PC-3 (cell line): ENCODE data around the gene B3GALT2. TPM values are rescaled to one million over a fixed set of nuclear protein-coding genes. Genes with fewer than 3 reads are reported as not detected.

Experiments
- ATAC-seq: fragments of 200-7000 bp; cut with Tn5 transposase; 2 replicates; pipeline ENCODE4 v1.9.1; 2020; ENCODE audit warnings: mild to moderate bottlenecking, moderate library complexity
- BruUV-seq: library from RNA; stranded (reverse); fragments of 400-500 nt; replicated peaks from 2 replicates; lab custom pipeline; 2021; lab: Mats Ljungman, UMichigan
- CTCF ChIA-PET: fragments of 300-600 bp; sonication (Branson Sonifier 250); formaldehyde crosslinking; loops from one replicate; lab custom pipeline; 2022; ENCODE audit warnings: antibody characterized with exemption; lab: Charles Lee
- POLR2A ChIA-PET: fragments of 300-600 bp; sonication (Branson Sonifier 250); formaldehyde crosslinking; loops from one replicate; lab custom pipeline; 2022; ENCODE audit warnings: antibody characterized with exemption; ENCODE audit not compliant: unreplicated experiment; lab: Charles Lee
- DNase-seq: peaks from one replicate; pipeline ENCODE4 v3.0.0-alpha.2; 2015
- H2AFZ ChIP-seq: fragments of 300-600 bp; sonication (generic); 2 replicates; pipeline ENCODE4 v1.6.0; 2016; ENCODE audit warnings: antibody characterized with exemption, low read length
- H3F3A ChIP-seq: fragments of 300-600 bp; sonication (generic); one replicate; pipeline ENCODE4 v1.6.0; 2017; ENCODE audit warnings: antibody characterized with exemption, low read length, control low read depth, mild to moderate bottlenecking; ENCODE audit not compliant: unreplicated experiment
- H3K27ac ChIP-seq: fragments of 300-600 bp; sonication (generic); 2 replicates; pipeline ENCODE4 v1.5.1; 2016; ENCODE audit warnings: mild to moderate bottlenecking, low read length
- H3K27me3 ChIP-seq: fragments of 300-600 bp; sonication (generic); 2 replicates; pipeline ENCODE4 v1.6.1; 2016; ENCODE audit warnings: low read length, mixed read lengths
- H3K36me3 ChIP-seq: fragments of 300-600 bp; sonication (generic); 2 replicates; pipeline ENCODE4 v1.6.1; 2016; ENCODE audit warnings: low read depth, mixed run types, low read length, mixed read lengths
- H3K4me1 ChIP-seq: fragments of 300-600 bp; sonication (generic); 2 replicates; pipeline ENCODE4 v1.5.1; 2016; ENCODE audit warnings: low read length; ENCODE audit not compliant: insufficient read depth
- H3K4me2 ChIP-seq: fragments of 300-600 bp; sonication (generic); 2 replicates; pipeline ENCODE4 v1.6.0; 2016; ENCODE audit warnings: low read length
- H3K4me3 ChIP-seq: fragments of 300-600 bp; sonication (generic); 2 replicates; pipeline ENCODE4 v1.5.1; 2016; ENCODE audit warnings: mild to moderate bottlenecking, low read length, mixed read lengths
- H3K79me2 ChIP-seq: fragments of 300-600 bp; sonication (generic); 2 replicates; pipeline ENCODE4 v1.6.1; 2017; ENCODE audit warnings: low read length, mixed read lengths
- H3K9ac ChIP-seq: fragments of 300-600 bp; sonication (generic); 2 replicates; pipeline ENCODE4 v1.6.0; 2016; ENCODE audit warnings: mild to moderate bottlenecking, low read length
- H3K9me2 ChIP-seq: fragments of 300-600 bp; sonication (generic); replicated peaks from 2 replicates; pipeline ENCODE4 v1.6.1; 2016; ENCODE audit warnings: mixed run types, low read length, mixed read lengths
- H3K9me3 ChIP-seq: fragments of 300-600 bp; sonication (generic); 2 replicates; pipeline ENCODE4 v1.6.1; 2016; ENCODE audit warnings: low read length, mixed read lengths
- H4K20me1 ChIP-seq: fragments of 300-600 bp; sonication (generic); 2 replicates; pipeline ENCODE4 v1.6.1; 2016; ENCODE audit warnings: low read length, mixed read lengths
- CTCF ChIP-seq: fragments of 300-600 bp; sonication (generic); conservative IDR thresholded peaks from 2 replicates; pipeline ENCODE4 v1.5.1; 2017; ENCODE audit warnings: antibody characterized with exemption, low read depth, mild to moderate bottlenecking, low read length
- EZH2 ChIP-seq: fragments of 300-600 bp; sonication (generic); IDR thresholded peaks from one replicate; pipeline ENCODE4 v1.6.1; 2017; ENCODE audit warnings: antibody characterized with exemption, mild to moderate bottlenecking, low read length; ENCODE audit not compliant: unreplicated experiment
- EZH2phosphoT487 ChIP-seq: fragments of 300-600 bp; sonication (generic); IDR thresholded peaks from 2 replicates; pipeline ENCODE4 v1.6.1; 2018; ENCODE audit warnings: mild to moderate bottlenecking, antibody characterized with exemption, low read length, borderline replicate concordance
- intact Hi-C: fragments of 100-400 bp; cut with micrococcal nuclease; formaldehyde crosslinking; loops from 2 replicates; pipeline ENCODE4 v1.9.0; 2023
- total RNA-seq: library from RNA; depleted of rRNA; stranded (reverse); fragments of >200 nt; gene quantifications from 2 replicates; pipeline ENCODE4 v1.2.3, GENCODE V29; 2014

Gene B3GALT2
- total RNA-seq, 1 experiment from 2014 or later = not detected

- intact Hi-C loops = no loop called here
- Histone ChIP-seq H3K27ac (no peak overlapping the region), H3K4me3 (no peak overlapping the region), H3K4me2 (no peak overlapping the region), H3K27me3 (no peaks in the 10 kb centered on the region), H3K9me3 (no peaks in the 10 kb centered on the region), H3K9ac (no peak overlapping the region), H3K4me1 (no peaks in the 10 kb centered on the region), H2AFZ (no peak overlapping the region), H3K79me2 (peaks cover 3% of the 10 kb centered on the region; the same call in 1 of the 2 replicates), H4K20me1 (no peaks in the 10 kb centered on the region), H3K9me2 (no peaks in the 10 kb centered on the region), H3F3A (no peaks in the 10 kb centered on the region), H3K36me3 (no peaks in the 10 kb centered on the region)
- no peak for DNase-seq
- BruUV-seq = no TSS peak
- ATAC-seq = no peak
- no peak for TF ChIP-seq EZH2phosphoT487
- no peak for TF ChIP-seq EZH2
- no peak for TF ChIP-seq CTCF
- ChIA-PET POLR2A (no interaction called here), CTCF (no interaction called here)
Measured at GRCh38 chr1:193176788-193177187, 9.6 kb downstream of the B3GALT2 start.

DNA sequence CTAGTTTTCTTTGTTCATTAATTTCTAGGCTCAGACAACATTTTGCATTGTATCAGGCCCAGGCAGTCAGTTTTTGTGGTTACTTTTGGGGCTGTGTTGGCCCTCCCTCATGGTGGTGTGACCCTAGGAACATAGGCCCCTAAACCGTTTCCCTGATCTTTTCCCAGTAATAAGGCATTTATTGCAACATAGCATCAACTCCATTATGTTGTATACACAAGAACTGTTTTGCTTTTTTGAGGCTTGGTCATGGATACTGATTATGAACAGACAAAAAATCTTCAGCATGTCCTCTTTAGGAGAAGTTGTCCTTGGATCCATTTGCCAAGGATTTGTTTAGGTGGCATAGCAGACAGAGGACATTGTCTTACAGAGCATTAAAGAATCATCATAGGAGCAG is 10.3 kb downstream of the B3GALT2 start:
- no peaks in the 10 kb centered on the region for H3F3A ChIP-seq
- H3K4me2 ChIP-seq = no peak overlapping the region
- TF ChIP-seq EZH2phosphoT487 (no peak), CTCF (no peak), EZH2 (no peak)
- H3K36me3 ChIP-seq = no peaks in the 10 kb centered on the region
- BruUV-seq = no TSS peak
- no peak for DNase-seq
- intact Hi-C loops = no loop called here
- peaks cover 3% of the 10 kb centered on the region; the same call in 1 of the 2 replicates for H3K79me2 ChIP-seq
- H3K27ac ChIP-seq = no peak overlapping the region
- ATAC-seq = no peak
- H3K4me3 ChIP-seq = no peak overlapping the region
- ChIA-PET POLR2A (no interaction called here), CTCF (no interaction called here)
- H3K9me3 ChIP-seq = no peaks in the 10 kb centered on the region
- H4K20me1 ChIP-seq = no peaks in the 10 kb centered on the region
- H3K9ac ChIP-seq = no peak overlapping the region
- H3K9me2 ChIP-seq = no peaks in the 10 kb centered on the region
- no peaks in the 10 kb centered on the region for H3K4me1 ChIP-seq
- H2AFZ ChIP-seq = no peak overlapping the region
- H3K27me3 ChIP-seq = no peaks in the 10 kb centered on the region

DNA sequence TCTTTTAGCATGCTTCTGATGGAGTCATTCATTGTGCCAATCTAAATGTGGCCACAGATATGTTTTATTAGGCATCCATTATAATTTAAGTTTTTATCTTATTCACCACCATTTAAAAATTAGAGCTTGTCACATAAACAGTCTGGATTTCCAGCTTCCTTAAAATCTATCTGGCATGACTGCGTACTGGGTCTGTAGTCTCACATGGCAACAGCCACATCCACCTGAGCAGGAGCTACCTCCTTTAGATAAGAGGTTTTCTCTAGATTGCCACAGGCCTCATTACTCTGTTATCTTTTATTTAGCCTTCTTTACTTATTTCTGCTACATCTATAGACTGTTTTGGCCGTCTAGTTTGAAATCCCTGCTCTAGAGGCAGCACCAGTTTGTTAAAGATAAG is 29.1 kb downstream of the B3GALT2 start:
- Histone ChIP-seq H3K9me3 (no peaks in the 10 kb centered on the region), H4K20me1 (no peaks in the 10 kb centered on the region), H3K36me3 (peaks cover 9% of the 10 kb centered on the region; the same call in 1 of the 2 replicates), H3K27ac (no peak overlapping the region), H3F3A (no peaks in the 10 kb centered on the region), H3K9me2 (no peaks in the 10 kb centered on the region), H3K9ac (no peak overlapping the region), H2AFZ (no peak overlapping the region), H3K4me1 (0 out of 2 replicates have a peak, but pooled peaks cover 4% of the 10 kb centered on the region), H3K4me3 (no peak overlapping the region), H3K79me2 (0 out of 2 replicates have a peak, but pooled peaks cover 4% of the 10 kb centered on the region), H3K4me2 (no peak overlapping the region), H3K27me3 (no peaks in the 10 kb centered on the region)
- BruUV-seq = no TSS peak
- DNase-seq (no peak), ATAC-seq (no peak)
- ChIA-PET POLR2A (no interaction called here), CTCF (no interaction called here)
- intact Hi-C loops = no loop called here
- TF ChIP-seq EZH2phosphoT487 (no peak), CTCF (no peak), EZH2 (no peak)
